Fibroblast of skin of right biceps (primary cell): ENCODE data around the gene OGDHL.

ENCODE experiments used
- DNase-seq: peaks from one replicate; pipeline ENCODE4 v3.0.0-alpha.2; 2013

The OGDHL gene

GRCh38 chr10:49688261-49688846 lies 73.8 kb downstream of the OGDHL start:
- DNase-seq: no peak

GRCh38 chr10:49686651-49687050 lies 75.5 kb downstream of the OGDHL start:
- no peak for DNase-seq
